WTC11 (cell line): ENCODE results near the gene CTPS2. TPM values are rescaled to one million over a fixed set of nuclear protein-coding genes. Genes with fewer than 3 reads are reported as not detected.
"Not testable (repeated sequence)": the region's sequence is repeated elsewhere in the genome, so short reads cannot be mapped to it uniquely, and the experiment has no call there.

Experiments used
- ATAC-seq: fragments of 200-7000 bp; cut with Tn5 transposase; 2 replicates; pipeline ENCODE4 v1.10.0; 2021; ENCODE audit warnings: mild to moderate bottlenecking, moderate library complexity
- CTCF ChIA-PET: fragments of 300-600 bp; sonication (Branson Sonifier 250); formaldehyde crosslinking; loops from one replicate; lab custom pipeline; 2021; ENCODE audit warnings: antibody characterized with exemption; lab: Charles Lee
- POLR2A ChIA-PET: fragments of 350-600 bp; sonication (Branson Sonifier 250); formaldehyde crosslinking; loops from one replicate; lab custom pipeline; 2021; ENCODE audit warnings: antibody characterized with exemption; lab: Charles Lee
- DNase-seq: peaks from one replicate; pipeline ENCODE4 v3.0.0; 2021; ENCODE audit warnings: low spot score
- H3K27ac Mint-ChIP-seq: 2 replicates; pipeline ENCODE4 v1.8.0; 2021; ENCODE audit warnings: mixed read lengths
- H3K27me3 Mint-ChIP-seq: 2 replicates; pipeline ENCODE4 v1.8.0; 2021; ENCODE audit warnings: low read depth, mild to moderate bottlenecking, moderate library complexity, mixed read lengths
- H3K36me3 Mint-ChIP-seq: 2 replicates; pipeline ENCODE4 v1.8.0; 2021; ENCODE audit warnings: mixed read lengths
- H3K4me1 Mint-ChIP-seq: 2 replicates; pipeline ENCODE4 v1.8.0; 2022; ENCODE audit warnings: mixed read lengths
- H3K4me3 Mint-ChIP-seq: 2 replicates; pipeline ENCODE4 v1.8.0; 2021; ENCODE audit warnings: mild to moderate bottlenecking, moderate library complexity, mixed read lengths
- H3K9me3 Mint-ChIP-seq: 2 replicates; pipeline ENCODE4 v1.8.0; 2021; ENCODE audit warnings: mixed read lengths
- CREB1 ChIP-seq: sonication (generic); formaldehyde crosslinking; IDR thresholded peaks from 2 replicates; pipeline ENCODE4 v1.8.0; 2023; ENCODE audit warnings: mild to moderate bottlenecking, missing genetic modification reagents
- ELF4 ChIP-seq: sonication (generic); formaldehyde crosslinking; IDR thresholded peaks from 2 replicates; pipeline ENCODE4 v1.8.1; 2022; ENCODE audit warnings: low read depth, mild to moderate bottlenecking, moderate library complexity, missing genetic modification reagents
- JUN ChIP-seq: sonication (generic); formaldehyde crosslinking; IDR thresholded peaks from 2 replicates; pipeline ENCODE4 v1.8.0; 2023; ENCODE audit warnings: mild to moderate bottlenecking, missing genetic modification reagents
- MXD4 ChIP-seq: fragments of 250-450 bp; sonication (Bioruptor Pico); IDR thresholded peaks from 2 replicates; pipeline ENCODE4 v1.8.0; 2021; ENCODE audit warnings: mild to moderate bottlenecking, moderate library complexity, borderline replicate concordance
- NFE2L1 ChIP-seq: sonication (generic); formaldehyde crosslinking; IDR thresholded peaks from 2 replicates; pipeline ENCODE4 v1.8.1; 2023; ENCODE audit warnings: missing genetic modification reagents
- NR3C1 ChIP-seq: sonication (generic); formaldehyde crosslinking; conservative IDR thresholded peaks from 2 replicates; pipeline ENCODE4 v1.8.1; 2023; ENCODE audit warnings: low read depth, mild to moderate bottlenecking, missing genetic modification reagents
- TCF7 ChIP-seq: sonication (generic); formaldehyde crosslinking; IDR thresholded peaks from 2 replicates; pipeline ENCODE4 v1.8.0; 2022; ENCODE audit warnings: mild to moderate bottlenecking, low read depth, missing genetic modification reagents, moderate library complexity
- ZNF671 ChIP-seq: fragments of 250-450 bp; sonication (Bioruptor Pico); IDR thresholded peaks from 2 replicates; pipeline ENCODE4 v1.8.0; 2021; ENCODE audit warnings: mild to moderate bottlenecking
- total RNA-seq: library from RNA; stranded (reverse); gene quantifications from 3 replicates; pipeline ENCODE4 v1.2.3, GENCODE V29; 2021
- TF ChIP-seq, protein P1 (sequence below): sonication (generic); formaldehyde crosslinking; IDR thresholded peaks from 2 replicates; pipeline ENCODE4 v1.8.1; 2022; ENCODE audit warnings: low read depth, missing genetic modification reagents, borderline replicate concordance
- TF ChIP-seq, protein P2 (sequence below): fragments of 250-450 bp; sonication (Bioruptor Pico); IDR thresholded peaks from 2 replicates; pipeline ENCODE4 v1.9.0; 2021; ENCODE audit warnings: moderate library complexity, mild to moderate bottlenecking, inconsistent platforms, borderline replicate concordance
- TF ChIP-seq, protein P3 (sequence below): fragments of 250-450 bp; sonication (Bioruptor Pico); IDR thresholded peaks from 2 replicates; pipeline ENCODE4 v1.9.0; 2021; ENCODE audit warnings: mild to moderate bottlenecking, borderline replicate concordance
- TF ChIP-seq, protein P4 (sequence below): sonication (generic); formaldehyde crosslinking; conservative IDR thresholded peaks from 2 replicates; pipeline ENCODE4 v1.8.1; 2023; ENCODE audit warnings: mild to moderate bottlenecking, low read depth, missing genetic modification reagents, moderate library complexity
- TF ChIP-seq, protein P5 (sequence below): sonication (generic); formaldehyde crosslinking; IDR thresholded peaks from 2 replicates; pipeline ENCODE4 v1.8.1; 2023; ENCODE audit warnings: mild to moderate bottlenecking, missing genetic modification reagents

Gene CTPS2
- total RNA-seq, 1 experiment from 2014 or later, result 23.2 TPM

DNA sequence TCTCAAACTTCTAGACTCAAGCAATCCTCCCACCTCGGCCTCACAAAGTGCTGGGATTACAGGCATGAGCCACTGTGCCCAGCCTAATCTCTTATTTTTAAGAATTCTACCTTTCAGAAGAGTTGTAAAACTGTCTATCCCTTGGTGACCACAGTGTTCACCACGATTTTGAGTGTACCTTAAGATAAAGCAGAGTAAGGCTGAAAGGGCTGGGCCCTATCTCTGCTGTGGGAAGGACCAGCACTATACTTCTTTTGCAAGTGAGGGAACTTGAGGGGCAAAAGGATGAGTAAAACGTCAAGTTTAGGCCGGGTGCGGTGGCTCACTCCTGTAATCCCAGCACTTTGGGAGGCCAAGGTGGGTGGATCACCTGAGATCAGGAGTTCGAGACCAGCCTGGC, 4.0 kb upstream of the CTPS2 start:
- CTCF ChIA-PET, result interaction anchor here (0.7 kb wide), 1 partner anchor 434 kb away, joined by 3 read pairs; no protein-coding TSS in a partner anchor
- H3K27ac Mint-ChIP-seq, ATAC-seq, DNase-seq, POLR2A ChIA-PET, H3K36me3 Mint-ChIP-seq, H3K27me3 Mint-ChIP-seq, H3K4me1 Mint-ChIP-seq, H3K9me3 Mint-ChIP-seq, H3K4me3 Mint-ChIP-seq: not testable (repeated sequence)

DNA sequence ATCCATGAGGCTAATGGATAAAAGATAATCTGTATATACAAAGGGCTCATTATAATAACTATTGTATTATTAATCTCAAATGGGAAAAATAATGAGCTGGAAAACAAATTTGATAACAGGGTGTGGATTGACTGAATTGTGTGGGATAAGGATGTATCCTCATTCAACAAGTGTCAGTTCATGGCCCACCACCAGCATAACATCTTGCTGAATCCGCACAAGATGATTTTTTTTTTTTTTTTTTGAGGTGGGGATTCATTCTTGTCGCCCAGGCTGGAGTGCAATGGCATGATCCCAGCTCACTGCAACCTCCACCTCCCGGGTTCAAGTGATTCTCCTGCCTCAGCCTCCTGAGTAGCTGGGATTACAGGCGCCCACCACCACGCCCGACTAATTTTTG, 3.2 kb upstream of the CTPS2 start:
- POLR2A ChIA-PET, ATAC-seq: not testable (repeated sequence)

DNA sequence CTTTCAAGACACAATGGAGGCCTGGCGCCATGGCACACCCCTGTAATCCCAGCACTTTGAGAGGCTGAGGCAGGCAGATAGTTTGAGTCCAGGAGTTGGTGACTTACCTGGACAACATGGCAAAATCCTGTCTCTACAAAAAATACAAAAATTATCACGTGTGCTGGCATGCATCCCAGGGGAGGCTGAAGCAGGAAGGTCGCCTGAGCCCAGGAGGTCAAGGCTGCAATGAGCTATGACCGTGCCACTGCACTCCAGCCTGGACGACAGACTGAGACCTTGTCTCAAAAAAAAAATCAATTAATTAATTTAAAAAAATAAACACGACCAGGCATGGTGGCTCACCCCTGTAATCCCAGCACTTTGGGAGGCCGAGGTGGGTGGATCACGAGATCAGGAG, 2.0 kb upstream of the CTPS2 start:
- H3K9me3 Mint-ChIP-seq, result no peaks in the 10 kb centered on the region
- no peak for ATAC-seq
- H3K27ac Mint-ChIP-seq, result no peak overlapping the region
- H3K4me3 Mint-ChIP-seq, result no peak overlapping the region
- no peak for DNase-seq
- CTCF ChIA-PET, result no interaction called here
- H3K36me3 Mint-ChIP-seq, result no peaks in the 10 kb centered on the region; the same call in 1 of the 2 replicates
- H3K4me1 Mint-ChIP-seq, result peaks cover 12% of the 10 kb centered on the region
- TF ChIP-seq CREB1 (CRISPR knock-in tag) (no peak), ELF4 (CRISPR knock-in tag) (no peak), NR3C1 (CRISPR knock-in tag) (no peak), JUN (CRISPR knock-in tag) (no peak), TCF7 (CRISPR knock-in tag) (no peak), MXD4 (CRISPR knock-in tag) (no peak), ZNF671 (CRISPR knock-in tag) (no peak), NFE2L1 (CRISPR knock-in tag) (no peak)
- TF ChIP-seq, protein P1, sequence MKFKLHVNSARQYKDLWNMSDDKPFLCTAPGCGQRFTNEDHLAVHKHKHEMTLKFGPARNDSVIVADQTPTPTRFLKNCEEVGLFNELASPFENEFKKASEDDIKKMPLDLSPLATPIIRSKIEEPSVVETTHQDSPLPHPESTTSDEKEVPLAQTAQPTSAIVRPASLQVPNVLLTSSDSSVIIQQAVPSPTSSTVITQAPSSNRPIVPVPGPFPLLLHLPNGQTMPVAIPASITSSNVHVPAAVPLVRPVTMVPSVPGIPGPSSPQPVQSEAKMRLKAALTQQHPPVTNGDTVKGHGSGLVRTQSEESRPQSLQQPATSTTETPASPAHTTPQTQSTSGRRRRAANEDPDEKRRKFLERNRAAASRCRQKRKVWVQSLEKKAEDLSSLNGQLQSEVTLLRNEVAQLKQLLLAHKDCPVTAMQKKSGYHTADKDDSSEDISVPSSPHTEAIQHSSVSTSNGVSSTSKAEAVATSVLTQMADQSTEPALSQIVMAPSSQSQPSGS (CRISPR knock-in tag), result no peak
- TF ChIP-seq, protein P2, sequence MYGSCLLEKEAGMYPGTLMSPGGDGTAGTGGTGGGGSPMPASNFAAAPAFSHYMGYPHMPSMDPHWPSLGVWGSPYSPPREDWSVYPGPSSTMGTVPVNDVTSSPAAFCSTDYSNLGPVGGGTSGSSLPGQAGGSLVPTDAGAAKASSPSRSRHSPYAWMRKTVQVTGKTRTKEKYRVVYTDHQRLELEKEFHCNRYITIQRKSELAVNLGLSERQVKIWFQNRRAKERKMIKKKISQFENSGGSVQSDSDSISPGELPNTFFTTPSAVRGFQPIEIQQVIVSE, result no peak
- TF ChIP-seq, protein P3, sequence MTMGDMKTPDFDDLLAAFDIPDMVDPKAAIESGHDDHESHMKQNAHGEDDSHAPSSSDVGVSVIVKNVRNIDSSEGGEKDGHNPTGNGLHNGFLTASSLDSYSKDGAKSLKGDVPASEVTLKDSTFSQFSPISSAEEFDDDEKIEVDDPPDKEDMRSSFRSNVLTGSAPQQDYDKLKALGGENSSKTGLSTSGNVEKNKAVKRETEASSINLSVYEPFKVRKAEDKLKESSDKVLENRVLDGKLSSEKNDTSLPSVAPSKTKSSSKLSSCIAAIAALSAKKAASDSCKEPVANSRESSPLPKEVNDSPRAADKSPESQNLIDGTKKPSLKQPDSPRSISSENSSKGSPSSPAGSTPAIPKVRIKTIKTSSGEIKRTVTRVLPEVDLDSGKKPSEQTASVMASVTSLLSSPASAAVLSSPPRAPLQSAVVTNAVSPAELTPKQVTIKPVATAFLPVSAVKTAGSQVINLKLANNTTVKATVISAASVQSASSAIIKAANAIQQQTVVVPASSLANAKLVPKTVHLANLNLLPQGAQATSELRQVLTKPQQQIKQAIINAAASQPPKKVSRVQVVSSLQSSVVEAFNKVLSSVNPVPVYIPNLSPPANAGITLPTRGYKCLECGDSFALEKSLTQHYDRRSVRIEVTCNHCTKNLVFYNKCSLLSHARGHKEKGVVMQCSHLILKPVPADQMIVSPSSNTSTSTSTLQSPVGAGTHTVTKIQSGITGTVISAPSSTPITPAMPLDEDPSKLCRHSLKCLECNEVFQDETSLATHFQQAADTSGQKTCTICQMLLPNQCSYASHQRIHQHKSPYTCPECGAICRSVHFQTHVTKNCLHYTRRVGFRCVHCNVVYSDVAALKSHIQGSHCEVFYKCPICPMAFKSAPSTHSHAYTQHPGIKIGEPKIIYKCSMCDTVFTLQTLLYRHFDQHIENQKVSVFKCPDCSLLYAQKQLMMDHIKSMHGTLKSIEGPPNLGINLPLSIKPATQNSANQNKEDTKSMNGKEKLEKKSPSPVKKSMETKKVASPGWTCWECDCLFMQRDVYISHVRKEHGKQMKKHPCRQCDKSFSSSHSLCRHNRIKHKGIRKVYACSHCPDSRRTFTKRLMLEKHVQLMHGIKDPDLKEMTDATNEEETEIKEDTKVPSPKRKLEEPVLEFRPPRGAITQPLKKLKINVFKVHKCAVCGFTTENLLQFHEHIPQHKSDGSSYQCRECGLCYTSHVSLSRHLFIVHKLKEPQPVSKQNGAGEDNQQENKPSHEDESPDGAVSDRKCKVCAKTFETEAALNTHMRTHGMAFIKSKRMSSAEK (CRISPR knock-in tag), result no peak
- TF ChIP-seq, protein P4, sequence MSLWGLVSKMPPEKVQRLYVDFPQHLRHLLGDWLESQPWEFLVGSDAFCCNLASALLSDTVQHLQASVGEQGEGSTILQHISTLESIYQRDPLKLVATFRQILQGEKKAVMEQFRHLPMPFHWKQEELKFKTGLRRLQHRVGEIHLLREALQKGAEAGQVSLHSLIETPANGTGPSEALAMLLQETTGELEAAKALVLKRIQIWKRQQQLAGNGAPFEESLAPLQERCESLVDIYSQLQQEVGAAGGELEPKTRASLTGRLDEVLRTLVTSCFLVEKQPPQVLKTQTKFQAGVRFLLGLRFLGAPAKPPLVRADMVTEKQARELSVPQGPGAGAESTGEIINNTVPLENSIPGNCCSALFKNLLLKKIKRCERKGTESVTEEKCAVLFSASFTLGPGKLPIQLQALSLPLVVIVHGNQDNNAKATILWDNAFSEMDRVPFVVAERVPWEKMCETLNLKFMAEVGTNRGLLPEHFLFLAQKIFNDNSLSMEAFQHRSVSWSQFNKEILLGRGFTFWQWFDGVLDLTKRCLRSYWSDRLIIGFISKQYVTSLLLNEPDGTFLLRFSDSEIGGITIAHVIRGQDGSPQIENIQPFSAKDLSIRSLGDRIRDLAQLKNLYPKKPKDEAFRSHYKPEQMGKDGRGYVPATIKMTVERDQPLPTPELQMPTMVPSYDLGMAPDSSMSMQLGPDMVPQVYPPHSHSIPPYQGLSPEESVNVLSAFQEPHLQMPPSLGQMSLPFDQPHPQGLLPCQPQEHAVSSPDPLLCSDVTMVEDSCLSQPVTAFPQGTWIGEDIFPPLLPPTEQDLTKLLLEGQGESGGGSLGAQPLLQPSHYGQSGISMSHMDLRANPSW (CRISPR knock-in tag), result no peak
- TF ChIP-seq, protein P5, sequence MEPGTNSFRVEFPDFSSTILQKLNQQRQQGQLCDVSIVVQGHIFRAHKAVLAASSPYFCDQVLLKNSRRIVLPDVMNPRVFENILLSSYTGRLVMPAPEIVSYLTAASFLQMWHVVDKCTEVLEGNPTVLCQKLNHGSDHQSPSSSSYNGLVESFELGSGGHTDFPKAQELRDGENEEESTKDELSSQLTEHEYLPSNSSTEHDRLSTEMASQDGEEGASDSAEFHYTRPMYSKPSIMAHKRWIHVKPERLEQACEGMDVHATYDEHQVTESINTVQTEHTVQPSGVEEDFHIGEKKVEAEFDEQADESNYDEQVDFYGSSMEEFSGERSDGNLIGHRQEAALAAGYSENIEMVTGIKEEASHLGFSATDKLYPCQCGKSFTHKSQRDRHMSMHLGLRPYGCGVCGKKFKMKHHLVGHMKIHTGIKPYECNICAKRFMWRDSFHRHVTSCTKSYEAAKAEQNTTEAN, result no peak
- TF ChIP-seq, all 79 proteins: peak for 0
- no peaks in the 10 kb centered on the region; the same call in 1 of the 2 replicates for H3K27me3 Mint-ChIP-seq
- POLR2A ChIA-PET, result no interaction called here

More for the DNA sequence above, 3.2 kb upstream of the CTPS2 start:
- H3K27ac Mint-ChIP-seq, H3K36me3 Mint-ChIP-seq, H3K9me3 Mint-ChIP-seq, DNase-seq, H3K4me3 Mint-ChIP-seq, H3K27me3 Mint-ChIP-seq, CTCF ChIA-PET: not testable (repeated sequence)
- H3K4me1 Mint-ChIP-seq, result peaks cover 17% of the 10 kb centered on the region
